UCSD-AML1 (cell line): ENCODE results near the gene MAGI2.

Experiments
- DNase-seq: peaks from one replicate; lab custom pipeline; 2025; ENCODE audit not compliant: unreplicated experiment; lab: John Stamatoyannopoulos, UW

Gene MAGI2

GRCh38 chr7:78835897-78836296, 617.6 kb downstream of the MAGI2 start:
- DNase-seq = no peak

GRCh38 chr7:78828317-78828716, 625.1 kb downstream of the MAGI2 start:
- DNase-seq = no peak

- no peak for DNase-seq
Measured at GRCh38 chr7:78803501-78804127, 649.9 kb downstream of the MAGI2 start.

GRCh38 chr7:78794101-78794500, 659.4 kb downstream of the MAGI2 start:
- no peak for DNase-seq

GRCh38 chr7:78792624-78793023, 660.8 kb downstream of the MAGI2 start:
- no peak for DNase-seq

- DNase-seq = no peak
Measured at GRCh38 chr7:78792006-78792405, 661.5 kb downstream of the MAGI2 start.

- DNase-seq = no peak
Measured at GRCh38 chr7:78788464-78788863, 665.0 kb downstream of the MAGI2 start.

GRCh38 chr7:78787854-78788253, 665.6 kb downstream of the MAGI2 start:
- no peak for DNase-seq

- DNase-seq = no peak
Measured at GRCh38 chr7:78786055-78786454, 667.4 kb downstream of the MAGI2 start.

- no peak for DNase-seq
Measured at GRCh38 chr7:78783179-78783962, 670.1 kb downstream of the MAGI2 start.

GRCh38 chr7:78780560-78780959, 672.9 kb downstream of the MAGI2 start:
- DNase-seq = no peak

- DNase-seq = no peak
Measured at GRCh38 chr7:78779788-78780187, 673.7 kb downstream of the MAGI2 start.

- DNase-seq = no peak
Measured at GRCh38 chr7:78777829-78778228, 675.6 kb downstream of the MAGI2 start.

- no peak for DNase-seq
Measured at GRCh38 chr7:78770422-78771410, 682.8 kb downstream of the MAGI2 start.

GRCh38 chr7:78769481-78770101, 683.9 kb downstream of the MAGI2 start:
- DNase-seq = no peak

GRCh38 chr7:78768859-78769258, 684.6 kb downstream of the MAGI2 start:
- DNase-seq = no peak

GRCh38 chr7:78765943-78766729, 687.3 kb downstream of the MAGI2 start:
- no peak for DNase-seq

GRCh38 chr7:78764571-78764970, 688.9 kb downstream of the MAGI2 start:
- DNase-seq = no peak

- DNase-seq = no peak
Measured at GRCh38 chr7:78762625-78763024, 690.8 kb downstream of the MAGI2 start.

- no peak for DNase-seq
Measured at GRCh38 chr7:78760620-78761355, 692.7 kb downstream of the MAGI2 start.
